HepG2 (cell line): ENCODE results near the gene LPCAT4. TPM values are rescaled to one million over a fixed set of nuclear protein-coding genes. Genes with fewer than 3 reads are reported as not detected.

Source experiments
- BORCS8-MEF2B ChIP-seq: sonication (generic); formaldehyde crosslinking; IDR thresholded peaks from 2 replicates; pipeline ENCODE4 v1.8.0; 2022; ENCODE audit warnings: mild to moderate bottlenecking, missing genetic modification reagents
- HDAC6 ChIP-seq: fragments of 200-600 bp; sonication (generic); IDR thresholded peaks from 2 replicates; pipeline ENCODE4 v1.7.0; 2017; ENCODE audit warnings: mild to moderate bottlenecking, antibody characterized with exemption, low read length, low read depth
- HNF4A ChIP-seq: sonication (generic); formaldehyde crosslinking; IDR thresholded peaks from 2 replicates; pipeline ENCODE4 v1.4.0; 2020; ENCODE audit warnings: missing genetic modification reagents
- KLF9 ChIP-seq: IDR thresholded peaks from 2 replicates; pipeline ENCODE4 v1.6.1; 2016; ENCODE audit warnings: low read depth
- MAFK ChIP-seq, 2 experiments: IDR thresholded peaks in 1 of 2; conservative IDR thresholded peaks in 1 of 2; 2 replicates each; pipeline ENCODE4 v1.6.1; 2011; ENCODE audit warnings: improper control_type of control experiment in 2 of 2, low read length in 2 of 2
- PCBP1 ChIP-seq: fragments of 200-400 bp; formaldehyde crosslinking; IDR thresholded peaks from 2 replicates; pipeline ENCODE4 v1.6.1; 2017; ENCODE audit warnings: mild to moderate bottlenecking, low read depth, low read length, borderline replicate concordance
- PHF8 ChIP-seq: sonication (generic); formaldehyde crosslinking; IDR thresholded peaks from 2 replicates; pipeline ENCODE4 v1.5.0; 2020; ENCODE audit warnings: missing genetic modification reagents
- POLR2G ChIP-seq: fragments of 200-400 bp; formaldehyde crosslinking; IDR thresholded peaks from 2 replicates; pipeline ENCODE4 v1.6.1; 2018; ENCODE audit warnings: mild to moderate bottlenecking, low read depth, low read length, moderate library complexity
- RFX1 ChIP-seq: fragments of 450-650 bp; IDR thresholded peaks from 2 replicates; pipeline ENCODE4 v1.6.1; 2017
- SNAPC4 ChIP-seq: sonication (generic); formaldehyde crosslinking; IDR thresholded peaks from 2 replicates; pipeline ENCODE4 v1.4.0; 2020; ENCODE audit warnings: mild to moderate bottlenecking, missing genetic modification reagents
- SP1 ChIP-seq, 2 experiments: fragments of 450-650 bp in 1 of 2; sonication (generic) in 1 of 2; formaldehyde crosslinking in 1 of 2; IDR thresholded peaks; 2 replicates each; pipeline versions ENCODE4 v1.4.0 to v1.6.1; 2016 to 2020; ENCODE audit warnings: missing genetic modification reagents in 1 of 2
- TBP ChIP-seq: sonication (generic); formaldehyde crosslinking; IDR thresholded peaks from 2 replicates; pipeline ENCODE4 v1.5.0; 2020; ENCODE audit warnings: missing genetic modification reagents
- XBP1 ChIP-seq: sonication (generic); formaldehyde crosslinking; IDR thresholded peaks from 2 replicates; pipeline ENCODE4 v1.5.0; 2020; ENCODE audit warnings: missing genetic modification reagents
- ZBTB3 ChIP-seq: sonication (generic); formaldehyde crosslinking; IDR thresholded peaks from 2 replicates; pipeline ENCODE4 v1.4.0; 2020; ENCODE audit warnings: low read depth, mild to moderate bottlenecking, moderate library complexity, missing genetic modification reagents, borderline replicate concordance
- ZBTB7B ChIP-seq: sonication (generic); formaldehyde crosslinking; IDR thresholded peaks from 2 replicates; pipeline ENCODE4 v1.4.0; 2020; ENCODE audit warnings: missing genetic modification reagents
- ZNF138 ChIP-seq: sonication (generic); formaldehyde crosslinking; IDR thresholded peaks from 2 replicates; pipeline ENCODE4 v1.5.0; 2020; ENCODE audit warnings: mild to moderate bottlenecking, low read depth, missing genetic modification reagents
- ZNF232 ChIP-seq: sonication (generic); formaldehyde crosslinking; IDR thresholded peaks from 2 replicates; pipeline ENCODE4 v1.4.0; 2020; ENCODE audit warnings: missing genetic modification reagents, borderline replicate concordance
- ZNF317 ChIP-seq: sonication (generic); formaldehyde crosslinking; IDR thresholded peaks from 2 replicates; pipeline ENCODE4 v1.5.0; 2020; ENCODE audit warnings: mild to moderate bottlenecking, missing genetic modification reagents
- ZNF430 ChIP-seq: sonication (generic); formaldehyde crosslinking; IDR thresholded peaks from 2 replicates; pipeline ENCODE4 v1.9.0; 2021; ENCODE audit warnings: mild to moderate bottlenecking, missing genetic modification reagents
- ZNF672 ChIP-seq: sonication (generic); formaldehyde crosslinking; IDR thresholded peaks from 2 replicates; pipeline ENCODE4 v1.8.1; 2022; ENCODE audit warnings: missing genetic modification reagents
- ZNF740 ChIP-seq: sonication (generic); formaldehyde crosslinking; IDR thresholded peaks from 2 replicates; pipeline ENCODE4 v1.4.0; 2020; ENCODE audit warnings: missing genetic modification reagents
- ZNF839 ChIP-seq: sonication (generic); formaldehyde crosslinking; IDR thresholded peaks from 2 replicates; pipeline ENCODE4 v1.4.0; 2020; ENCODE audit warnings: missing genetic modification reagents, mild to moderate bottlenecking, borderline replicate concordance
- ZNF841 ChIP-seq: sonication (generic); formaldehyde crosslinking; IDR thresholded peaks from 2 replicates; pipeline ENCODE4 v1.8.1; 2023; ENCODE audit warnings: missing genetic modification reagents, borderline replicate concordance
- ZSCAN31 ChIP-seq: sonication (generic); formaldehyde crosslinking; IDR thresholded peaks from 2 replicates; pipeline ENCODE4 v1.5.0; 2020; ENCODE audit warnings: low read depth, mild to moderate bottlenecking, missing genetic modification reagents
- polyA plus RNA-seq, 8 experiments: library from polyadenylated mRNA; depleted of rRNA in 3 of 8; stranded (reverse) in 7 of 8; unstranded in 1 of 8; fragments of >200 nt; fragmentation: Illumina TruSeq in 4 of 8; extraction: Trizol in 4 of 8; gene quantifications; 2 replicates each; pipeline versions ENCODE4 v1.2.1 to v1.2.3, GENCODE V29; 2011 to 2016; ENCODE audit warnings: low read depth in 4 of 8, missing spikeins in 1 of 8, mixed read lengths in 1 of 8; ENCODE audit not compliant: insufficient read depth in 1 of 8
- total RNA-seq, 5 experiments: library from RNA; depleted of rRNA; stranded (reverse); fragments of >200 nt; fragmentation: Illumina TruSeq; extraction: Trizol; gene quantifications; 2 replicates each; pipeline ENCODE4 v1.2.3, GENCODE V29; 2016; ENCODE audit warnings: low read depth in 1 of 5

Gene LPCAT4
- total and polyA plus RNA-seq, 2 of the 13 experiments (the other 11 are each of a cell fraction or from before 2014, with no cell fraction given), result 8.1 to 57.1 TPM

GRCh38 chr15:34367101-34368081, at the start of gene LPCAT4 (continued):
- TF ChIP-seq ZBTB7B (peak; percentile 85), TBP (CRISPR knock-in tag) (no peak), ZNF672 (CRISPR knock-in tag) (no peak), XBP1 (CRISPR knock-in tag) (no peak), ZBTB3 (CRISPR knock-in tag) (no peak), ZNF430 (CRISPR knock-in tag) (peak; percentile 69), RFX1 (0 out of 2 replicates have a peak, but pooled peaks have one; percentile 33), ZNF317 (CRISPR knock-in tag) (no peak), MAFK (conservative IDR thresholded peaks at IDR 0.05 in 1 of 2, IDR thresholded peaks at IDR 0.05 in 1 of 2; ENCODE audit: low read length in 2 of 2) (no peak), ZNF839 (CRISPR knock-in tag) (no peak), PHF8 (CRISPR knock-in tag) (peak; percentile 86), SP1 (IDR thresholded peaks at IDR 0.05) (no peak), SP1 (CRISPR knock-in tag; IDR thresholded peaks at IDR 0.05) (peak; percentile 53), HNF4A (CRISPR knock-in tag) (no peak), PCBP1 (no peak), ZNF138 (no peak; the same call in 1 of the 2 replicates), HDAC6 (no peak), ZNF232 (CRISPR knock-in tag) (no peak), BORCS8-MEF2B (peak; percentile 65; the same call in 1 of the 2 replicates), POLR2G (peak; percentile 90), ZSCAN31 (CRISPR knock-in tag) (peak; percentile 42), SNAPC4 (CRISPR knock-in tag) (0 out of 2 replicates have a peak, but pooled peaks have one; percentile 44), ZNF841 (CRISPR knock-in tag) (no peak), KLF9 (CRISPR knock-in tag) (no peak), ZNF740 (CRISPR knock-in tag) (no peak)
